Thyroid gland (tissue), 4 donors: ENCODE results near the gene LMO7. TPM values are rescaled to one million over a fixed set of nuclear protein-coding genes. Genes with fewer than 3 reads are reported as not detected.
A peak's percentile ranks its signal among the peaks of the same experiment; 100 is the strongest.

Experiments used
- DNase-seq, 2 donors: peaks; one replicate each; pipeline ENCODE4 v3.0.0-alpha.2; 2019
- H3K27ac ChIP-seq, 3 donors: fragments of 200-600 bp; sonication (generic); 1 replicate in 2 of 3; 2 replicates in 1 of 3; pipeline ENCODE4 v1.5.1; 2016 to 2019; ENCODE audit warnings: mild to moderate bottlenecking in 1 of 3, moderate library complexity in 1 of 3
- H3K27me3 ChIP-seq: fragments of 200-600 bp; sonication (generic); one replicate; pipeline ENCODE4 v1.5.1; 2019
- H3K36me3 ChIP-seq, 2 donors: fragments of 200-600 bp; sonication (generic); one replicate each; pipeline ENCODE4 v1.5.1; 2016 to 2019
- H3K4me1 ChIP-seq, 2 donors: fragments of 200-600 bp; sonication (generic); one replicate each; pipeline ENCODE4 v1.5.1; 2017 to 2019
- H3K4me3 ChIP-seq, 3 donors: fragments of 200-600 bp; sonication (generic); replicated peaks in 1 of 3; 1 replicate in 2 of 3; 2 replicates in 1 of 3; pipeline ENCODE4 v1.5.1; 2016; ENCODE audit warnings: mild to moderate bottlenecking in 1 of 3
- H3K9me3 ChIP-seq: fragments of 200-600 bp; sonication (generic); one replicate; pipeline ENCODE4 v1.5.1; 2017
- POLR2A ChIP-seq, 2 donors: fragments of 450-650 bp; IDR thresholded peaks; one replicate each; pipeline ENCODE4 v1.6.1; 2017; ENCODE audit warnings: antibody characterized with exemption in 2 of 2, mild to moderate bottlenecking in 2 of 2, moderate library complexity in 1 of 2
- WGBS, 2 donors: methylation state at CpG; one replicate each; pipeline ENCODE4 v1.1.5; 2017; 5-methylcytosine and 5-hydroxymethylcytosine counted together
- intact Hi-C: fragments of 100-400 bp; cut with DNase I; formaldehyde crosslinking; loops from one replicate; pipeline ENCODE4 v1.15.1; 2023
- total RNA-seq, 4 donors: library from RNA; depleted of rRNA; stranded (reverse); fragments of >200 nt; gene quantifications; one replicate each; pipeline ENCODE4 v1.2.3, GENCODE V29; 2016
- TF ChIP-seq, protein P1 (sequence below), 6 experiments: fragments of 200-600 bp in 3 of 6; fragments of 450-650 bp in 3 of 6; sonication (generic) in 3 of 6; IDR thresholded peaks; one replicate each; pipeline ENCODE4 v1.5.1; 2016 to 2019; ENCODE audit warnings: antibody characterized with exemption in 6 of 6, mild to moderate bottlenecking in 2 of 6, inconsistent platforms in 1 of 6, moderate library complexity in 1 of 6

The LMO7 gene
- total RNA-seq, 4 donors from 2014 or later = 129 to 218 (median 185) TPM

DNA sequence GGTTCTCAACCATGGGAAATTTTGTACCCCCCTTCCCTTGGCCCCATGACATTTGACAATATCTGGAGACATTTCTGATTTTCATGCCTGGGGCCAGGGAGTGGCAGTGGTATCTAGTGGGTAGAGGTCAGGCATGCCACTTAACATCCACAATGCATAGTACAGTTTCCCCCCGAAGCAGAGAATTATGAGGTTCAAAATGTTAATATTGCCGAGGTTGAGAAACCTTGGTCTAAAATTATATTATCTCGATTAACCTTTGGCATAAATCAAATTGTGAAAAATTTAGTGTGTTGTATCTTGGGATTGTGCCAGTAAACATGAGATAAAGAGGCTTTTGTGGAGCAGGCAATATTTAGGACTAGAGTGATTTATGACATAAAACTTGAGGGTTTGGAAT is 147.9 kb downstream of the LMO7 start:
- Histone ChIP-seq H3K36me3 (no peaks in the 10 kb centered on the region), H3K27me3 (no peaks in the 10 kb centered on the region), H3K9me3 (no peaks in the 10 kb centered on the region), H3K27ac (no peak overlapping the region), H3K4me3 (no peak overlapping the region), H3K4me1 (peaks cover 21 to 25% of the 10 kb centered on the region in 2 donors)
- TF ChIP-seq POLR2A (IDR thresholded peaks at IDR 0.05) = no peak
- TF ChIP-seq, protein P1, sequence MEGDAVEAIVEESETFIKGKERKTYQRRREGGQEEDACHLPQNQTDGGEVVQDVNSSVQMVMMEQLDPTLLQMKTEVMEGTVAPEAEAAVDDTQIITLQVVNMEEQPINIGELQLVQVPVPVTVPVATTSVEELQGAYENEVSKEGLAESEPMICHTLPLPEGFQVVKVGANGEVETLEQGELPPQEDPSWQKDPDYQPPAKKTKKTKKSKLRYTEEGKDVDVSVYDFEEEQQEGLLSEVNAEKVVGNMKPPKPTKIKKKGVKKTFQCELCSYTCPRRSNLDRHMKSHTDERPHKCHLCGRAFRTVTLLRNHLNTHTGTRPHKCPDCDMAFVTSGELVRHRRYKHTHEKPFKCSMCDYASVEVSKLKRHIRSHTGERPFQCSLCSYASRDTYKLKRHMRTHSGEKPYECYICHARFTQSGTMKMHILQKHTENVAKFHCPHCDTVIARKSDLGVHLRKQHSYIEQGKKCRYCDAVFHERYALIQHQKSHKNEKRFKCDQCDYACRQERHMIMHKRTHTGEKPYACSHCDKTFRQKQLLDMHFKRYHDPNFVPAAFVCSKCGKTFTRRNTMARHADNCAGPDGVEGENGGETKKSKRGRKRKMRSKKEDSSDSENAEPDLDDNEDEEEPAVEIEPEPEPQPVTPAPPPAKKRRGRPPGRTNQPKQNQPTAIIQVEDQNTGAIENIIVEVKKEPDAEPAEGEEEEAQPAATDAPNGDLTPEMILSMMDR (IDR thresholded peaks at IDR 0.05) = no peak
- intact Hi-C loops = no loop called here
- no peak for DNase-seq
- 81 to 91% methylated on average over 3 of the region's 3 CpGs for WGBS, 2 donors

DNA sequence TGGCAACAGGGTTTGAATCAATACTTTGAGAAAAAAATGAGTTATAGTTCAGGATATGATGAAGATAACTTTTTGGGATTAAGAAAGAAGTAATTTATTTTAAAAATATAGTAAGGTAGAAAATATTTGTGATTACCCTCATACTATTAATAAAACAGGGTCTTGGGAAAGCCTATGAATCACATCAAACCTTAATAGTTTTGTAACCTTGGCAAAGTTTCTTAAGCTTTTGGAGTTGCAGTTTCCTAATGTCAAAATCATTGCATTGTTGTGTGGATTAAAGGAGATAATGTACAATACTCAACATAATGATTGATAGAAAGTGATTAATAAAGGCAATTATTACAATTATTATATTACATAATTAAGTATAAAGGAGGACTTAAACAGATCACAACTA is 149.0 kb downstream of the LMO7 start:
- Histone ChIP-seq H3K9me3 (no peaks in the 10 kb centered on the region), H3K36me3 (no peaks in the 10 kb centered on the region), H3K27me3 (no peaks in the 10 kb centered on the region), H3K27ac (peak overlapping the region in 1 of 3 donors; percentile 25), H3K4me3 (no peak overlapping the region), H3K4me1 (peaks cover 30 to 33% of the 10 kb centered on the region in 2 donors)
- no peak for DNase-seq
- intact Hi-C loops = no loop called here
- TF ChIP-seq POLR2A (IDR thresholded peaks at IDR 0.05) = no peak
- TF ChIP-seq, protein P1 (IDR thresholded peaks at IDR 0.05) = no peak

- no peak overlapping the region for H3K4me3 ChIP-seq
Measured at GRCh38 chr13:75787249-75787928, 151.3 kb downstream of the LMO7 start.

DNA sequence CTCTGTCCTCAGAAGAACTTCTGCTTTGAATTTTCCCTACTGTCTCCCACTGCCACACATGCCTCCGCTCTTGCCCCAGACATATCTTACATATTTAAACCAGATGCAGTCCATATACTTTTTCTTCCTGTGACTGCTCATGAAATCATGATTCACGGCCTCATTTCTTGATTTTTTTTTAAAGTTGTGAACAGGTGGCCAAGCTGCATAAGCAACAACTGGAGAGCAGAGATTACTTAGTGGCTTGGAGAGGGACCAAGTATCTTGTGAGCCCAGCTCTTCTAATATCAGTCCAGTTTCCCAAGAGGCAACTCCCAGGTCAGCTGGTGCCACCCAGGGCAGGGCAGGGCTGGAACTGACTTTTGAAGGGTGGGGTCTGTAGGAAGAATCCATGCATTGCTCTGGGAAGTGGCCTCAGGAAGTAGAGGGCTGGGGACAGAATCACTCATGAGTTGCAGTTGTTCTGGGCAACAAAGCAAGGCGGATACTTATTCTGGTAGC is 152.4 kb downstream of the LMO7 start:
- Histone ChIP-seq H3K36me3 (no peaks in the 10 kb centered on the region), H3K4me1 (peaks cover 46 to 58% of the 10 kb centered on the region in 2 donors), H3K9me3 (no peaks in the 10 kb centered on the region), H3K4me3 (no peak overlapping the region), H3K27me3 (no peaks in the 10 kb centered on the region), H3K27ac (peak overlapping the region; percentile 13 to 63 (median 58))
- intact Hi-C loops = no loop called here
- WGBS, 2 donors = 36 to 46% methylated on average over 3 of the region's 3 CpGs
- TF ChIP-seq POLR2A (IDR thresholded peaks at IDR 0.05) = no peak
- TF ChIP-seq, protein P1 (IDR thresholded peaks at IDR 0.05) = no peak
- DNase-seq = peak; percentile 58 to 60

More at GRCh38 chr13:75787249-75787928, 151.3 kb downstream of the LMO7 start:
- TF ChIP-seq, protein P1 (IDR thresholded peaks at IDR 0.05) = no peak
- no peak for TF ChIP-seq POLR2A (IDR thresholded peaks at IDR 0.05)
- Histone ChIP-seq H3K27me3 (no peaks in the 10 kb centered on the region), H3K9me3 (no peaks in the 10 kb centered on the region), H3K27ac (peak overlapping the region in 1 of 3 donors; percentile 13), H3K36me3 (no peaks in the 10 kb centered on the region), H3K4me1 (peaks cover 41 to 47% of the 10 kb centered on the region in 2 donors)
- 85% methylated on average over 7 of the region's 7 CpGs for WGBS, 2 donors
- intact Hi-C loops = no loop called here
- DNase-seq = no peak

- H3K27me3 ChIP-seq = no peaks in the 10 kb centered on the region
- DNase-seq = no peak
- no peak overlapping the region for H3K4me3 ChIP-seq
- no peaks in the 10 kb centered on the region for H3K36me3 ChIP-seq
- TF ChIP-seq, protein P1 (IDR thresholded peaks at IDR 0.05) = no peak
- no peak for TF ChIP-seq POLR2A (IDR thresholded peaks at IDR 0.05)
- H3K4me1 ChIP-seq = peaks cover 46 to 58% of the 10 kb centered on the region in 2 donors
- H3K9me3 ChIP-seq = no peaks in the 10 kb centered on the region
- 66 to 67% methylated on average over 9 of the region's 9 CpGs for WGBS, 2 donors
- peak overlapping the region; percentile 13 to 63 (median 58) for H3K27ac ChIP-seq
- intact Hi-C loops = no loop called here
Measured at GRCh38 chr13:75789451-75790197, 153.5 kb downstream of the LMO7 start.
